H1 (cell line): ENCODE data around the gene CUZD1. TPM values are rescaled to one million over a fixed set of nuclear protein-coding genes. Genes with fewer than 3 reads are reported as not detected.

Experiments used
- CHD1 ChIP-seq: IDR thresholded peaks from 2 replicates; pipeline ENCODE4 v1.6.1; 2012; ENCODE audit warnings: low read depth, low read length, improper control_type of control experiment
- CHD7 ChIP-seq: fragments of 300-600 bp; sonication (generic); IDR thresholded peaks from 2 replicates; pipeline ENCODE4 v1.7.1; 2012; ENCODE audit warnings: low read length, moderate library complexity, mild to moderate bottlenecking, inconsistent platforms; ENCODE audit not compliant: insufficient replicate concordance
- HDAC6 ChIP-seq: IDR thresholded peaks from one replicate; pipeline ENCODE4 v1.7.1; 2012; ENCODE audit warnings: low read depth, mild to moderate bottlenecking, inconsistent platforms, low read length, moderate library complexity
- SP4 ChIP-seq: IDR thresholded peaks from 2 replicates; pipeline ENCODE4 v1.6.1; 2012; ENCODE audit warnings: low read length, inconsistent platforms
- polyA plus RNA-seq, 7 experiments: library from polyadenylated mRNA; depleted of rRNA in 3 of 7; stranded (reverse) in 5 of 7; unstranded in 2 of 7; fragments of >200 nt in 5 of 7; fragments of 200-250 nt in 2 of 7; gene quantifications; 1 replicate in 5 of 7; 2 replicates in 1 of 7; 4 replicates in 1 of 7; pipeline versions ENCODE4 v1.2.1 to v1.2.3, GENCODE V29; 2011 to 2013; ENCODE audit warnings: missing spikeins in 2 of 7, mixed read lengths in 2 of 7
- total RNA-seq: library from RNA; stranded (reverse); fragmentation: NEBNext Ultra II Directional; extraction: Animal tissue kit (Norgen Biotek cat#: 25700); gene quantifications from 2 replicates; pipeline ENCODE4 v1.2.1, GENCODE V29; 2021

CUZD1 gene
- total and polyA plus RNA-seq, 2 of the 8 experiments (the other 6 are each of a cell fraction or from before 2014, with no cell fraction given): 11.9 to 30.0 TPM

DNA sequence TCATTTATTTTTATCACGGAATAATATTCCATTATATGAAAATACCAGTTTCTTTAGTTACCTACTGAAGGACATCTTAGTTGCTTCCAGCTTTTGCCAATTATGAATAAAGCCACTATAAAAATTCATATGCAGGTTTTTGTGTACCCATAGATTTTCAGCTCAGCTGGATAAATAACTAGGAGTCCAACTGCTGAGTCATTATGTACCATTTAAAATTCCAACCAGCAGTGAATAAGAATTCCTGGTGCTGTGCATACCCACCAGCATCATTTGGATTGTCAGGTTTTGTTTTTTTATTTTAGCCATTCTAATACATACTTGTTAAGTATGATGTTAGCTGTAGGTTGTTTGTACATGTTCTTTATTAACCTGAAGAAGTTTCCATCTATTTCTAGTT lies 19.2 kb upstream of the CUZD1 start (continued):
- no peak for TF ChIP-seq CHD7
- TF ChIP-seq HDAC6: no peak
- TF ChIP-seq SP4: no peak
- TF ChIP-seq CHD1: no peak
